ENCODE results near the gene BABAM2. TPM values are rescaled to one million over a fixed set of nuclear protein-coding genes. Genes with fewer than 3 reads are reported as not detected.

Gene BABAM2
- total RNA-seq, 3 donors from 2014 or later = 34.8 to 42.4 (median 41.3) TPM

- no peak for TF ChIP-seq CTCF (IDR thresholded peaks at IDR 0.05)
- Histone ChIP-seq H3K36me3 (ENCODE audit: low read depth) (no peaks in the 10 kb centered on the region), H3K4me1 (ENCODE audit: low read depth) (no peaks in the 10 kb centered on the region), H3K4me3 (no peak overlapping the region), H3K9me3 (no peaks in the 10 kb centered on the region)
- ATAC-seq (no peak), DNase-seq (peak in 1 of 3 donors; percentile 27)
- intact Hi-C loops (cut with DNase I, micrococcal nuclease) = no loop called here
Measured at GRCh38 chr2:28344756-28345373, 454.3 kb downstream of the BABAM2 start.

DNA sequence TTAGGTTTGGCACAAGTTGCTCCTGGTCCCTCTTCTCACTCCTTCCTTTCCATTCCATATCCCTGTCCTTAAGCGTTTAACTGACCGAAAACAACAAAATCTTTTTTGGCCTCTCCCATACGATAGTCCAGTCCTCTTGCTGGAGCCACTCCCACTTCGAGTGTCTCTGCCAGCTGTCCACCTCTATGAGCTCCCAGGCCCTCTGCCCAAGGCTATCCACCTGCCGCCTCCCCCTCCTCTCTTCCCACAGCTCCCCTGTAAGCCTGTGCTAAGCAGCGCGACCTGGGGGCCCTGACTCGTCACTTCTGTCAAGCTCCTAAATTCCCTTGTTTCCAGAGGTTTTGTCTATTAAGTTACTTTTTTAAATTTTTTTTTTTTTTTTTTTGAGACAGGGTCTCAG is 455.1 kb downstream of the BABAM2 start:
- TF ChIP-seq CTCF (IDR thresholded peaks at IDR 0.05) = no peak
- no peaks in the 10 kb centered on the region for H3K36me3 ChIP-seq (ENCODE audit: low read depth)
- H3K4me3 ChIP-seq = no peak overlapping the region
- peak in 1 of 3 donors; percentile 10 for DNase-seq
- ATAC-seq = no peak
- no peaks in the 10 kb centered on the region for H3K9me3 ChIP-seq
- intact Hi-C loops (cut with DNase I, micrococcal nuclease) = no loop called here
- H3K4me1 ChIP-seq (ENCODE audit: low read depth) = no peaks in the 10 kb centered on the region

- ATAC-seq (peak; percentile 24), DNase-seq (peak in 2 of 3 donors; percentile 36 to 50)
- Histone ChIP-seq H3K4me1 (ENCODE audit: low read depth) (no peaks in the 10 kb centered on the region), H3K9me3 (no peaks in the 10 kb centered on the region), H3K36me3 (ENCODE audit: low read depth) (no peaks in the 10 kb centered on the region), H3K4me3 (no peak overlapping the region)
- TF ChIP-seq CTCF (IDR thresholded peaks at IDR 0.05) = no peak
- intact Hi-C loops (cut with DNase I, micrococcal nuclease) = no loop called here
Measured at GRCh38 chr2:28346587-28346986, 456.1 kb downstream of the BABAM2 start.

GRCh38 chr2:28347193-28347592 is 456.7 kb downstream of the BABAM2 start:
- Histone ChIP-seq H3K9me3 (no peaks in the 10 kb centered on the region), H3K4me3 (no peak overlapping the region), H3K36me3 (ENCODE audit: low read depth) (no peaks in the 10 kb centered on the region), H3K4me1 (ENCODE audit: low read depth) (no peaks in the 10 kb centered on the region)
- ATAC-seq (no peak), DNase-seq (peak in 2 of 3 donors; percentile 16 to 22)
- intact Hi-C loops (cut with DNase I, micrococcal nuclease) = no loop called here
- no peak for TF ChIP-seq CTCF (IDR thresholded peaks at IDR 0.05)

- Histone ChIP-seq H3K4me1 (ENCODE audit: low read depth) (no peaks in the 10 kb centered on the region), H3K9me3 (no peaks in the 10 kb centered on the region), H3K36me3 (ENCODE audit: low read depth) (no peaks in the 10 kb centered on the region), H3K4me3 (no peak overlapping the region)
- intact Hi-C loops (cut with DNase I, micrococcal nuclease) = no loop called here
- TF ChIP-seq CTCF (IDR thresholded peaks at IDR 0.05) = no peak
- ATAC-seq (peak; percentile 8), DNase-seq (peak in 1 of 3 donors; percentile 23)
Measured at GRCh38 chr2:28347596-28347995, 457.1 kb downstream of the BABAM2 start.

All from mucosa of descending colon (tissue), 3 donors.